K562 (cell line): Measurements from ENCODE around the gene F2RL1. TPM values are rescaled to one million over a fixed set of nuclear protein-coding genes. Genes with fewer than 3 reads are reported as not detected.

ENCODE experiments used
- ATAC-seq: fragments of 200-7000 bp; cut with Tn5 transposase; 3 replicates; pipeline ENCODE4 v1.9.1; 2020; ENCODE audit warnings: moderate library complexity
- BruUV-seq: library from RNA; stranded (reverse); fragments of 400-500 nt; replicated peaks from 2 replicates; lab custom pipeline; 2021; lab: Mats Ljungman, UMichigan
- CTCF ChIA-PET: fragments of 300-600 bp; formaldehyde crosslinking; extraction: SDS; loops from one replicate; lab custom pipeline; 2021; ENCODE audit warnings: low intra/inter-chr PET ratio; lab: Yijun Ruan, JAX
- POLR2A ChIA-PET: fragments of 300-600, 350-650 bp; sonication (Branson Sonifier 250); formaldehyde crosslinking; extraction: SDS; loops from one replicate; lab custom pipeline; 2021; ENCODE audit warnings: antibody characterized with exemption, inconsistent platforms; lab: Yijun Ruan, JAX
- DNase-seq, 4 experiments: peaks; one replicate each; pipeline versions ENCODE4 v3.0.0 to v3.0.0-alpha.2; 2011 to 2018; ENCODE audit warnings: low spot score in 3 of 4, mixed read lengths in 3 of 4; ENCODE audit errors: extremely low read depth in 1 of 4
- FAIRE-seq: peaks from 2 replicates; lab custom pipeline; 2011; peaks lifted over from hg19 to GRCh38; lab: Jason Lieb, UNC
- H2AFZ ChIP-seq: 2 replicates; pipeline ENCODE4 v1.6.0; 2011; ENCODE audit warnings: low read depth, low read length, control low read depth, inconsistent platforms
- H3K27ac ChIP-seq: fragments of 200-600 bp; 3 replicates; pipeline ENCODE4 v1.8.0; 2011; ENCODE audit warnings: low read depth, mild to moderate bottlenecking, control low read depth, inconsistent platforms, low read length, moderate library complexity, mixed read lengths; ENCODE audit errors: extremely low read depth
- H3K27me3 ChIP-seq, 2 experiments: fragments of 300-600 bp in 1 of 2; 2 replicates in 1 of 2; 3 replicates in 1 of 2; pipeline versions ENCODE4 v1.6.0 to v1.8.0; 2011; ENCODE audit warnings: inconsistent platforms in 2 of 2, low read length in 2 of 2, mild to moderate bottlenecking in 1 of 2, mixed read lengths in 1 of 2, moderate library complexity in 1 of 2; ENCODE audit not compliant: control insufficient read depth in 2 of 2, insufficient read depth in 2 of 2
- H3K36me3 ChIP-seq: fragments of 300-600 bp; 3 replicates; pipeline ENCODE4 v1.8.0; 2011; ENCODE audit warnings: mild to moderate bottlenecking, low read length, inconsistent platforms; ENCODE audit not compliant: control insufficient read depth, insufficient read depth
- H3K4me1 ChIP-seq, 2 experiments: fragments of 200-600 bp in 1 of 2; replicated peaks in 1 of 2; 2 replicates in 1 of 2; 3 replicates in 1 of 2; pipeline versions ENCODE4 v1.5.1 to v1.8.0; 2011; ENCODE audit warnings: inconsistent platforms in 2 of 2, low read length in 2 of 2, mild to moderate bottlenecking in 1 of 2, mixed read lengths in 1 of 2, moderate library complexity in 1 of 2; ENCODE audit not compliant: control insufficient read depth in 2 of 2, insufficient read depth in 2 of 2
- H3K4me2 ChIP-seq: 2 replicates; pipeline ENCODE4 v1.6.1; 2011; ENCODE audit warnings: low read length, control low read depth, inconsistent platforms, mixed read lengths; ENCODE audit not compliant: insufficient read depth
- H3K4me3 ChIP-seq: fragments of 200-600 bp; sonication (generic), shearing (Covaris generic); 2 replicates; pipeline ENCODE4 v1.5.1; 2016; ENCODE audit warnings: control low read depth, inconsistent platforms
- H3K79me2 ChIP-seq: fragments of 200-600 bp; 3 replicates; pipeline ENCODE4 v1.8.0; 2011; ENCODE audit warnings: low read length, inconsistent platforms; ENCODE audit not compliant: control insufficient read depth, insufficient read depth
- H3K9ac ChIP-seq, 2 experiments: 2 replicates each; pipeline versions ENCODE4 v1.6.0 to v1.6.1; 2011; ENCODE audit warnings: low read depth in 2 of 2, low read length in 2 of 2, control low read depth in 1 of 2, inconsistent platforms in 1 of 2, mild to moderate bottlenecking in 1 of 2, mixed read lengths in 1 of 2; ENCODE audit not compliant: insufficient read depth in 1 of 2
- H3K9me1 ChIP-seq: one replicate; pipeline ENCODE4 v1.6.0; 2011; ENCODE audit warnings: inconsistent platforms, mild to moderate bottlenecking, low read length, moderate library complexity; ENCODE audit not compliant: control insufficient read depth, insufficient read depth
- H3K9me3 ChIP-seq: replicated peaks from 2 replicates; pipeline ENCODE4 v1.5.1; 2011; ENCODE audit warnings: low read depth, low read length, inconsistent platforms; ENCODE audit not compliant: control insufficient read depth, insufficient read depth
- H4K20me1 ChIP-seq: replicated peaks from 2 replicates; pipeline ENCODE4 v1.6.1; 2011; ENCODE audit warnings: low read length, inconsistent platforms, mixed read lengths; ENCODE audit not compliant: control insufficient read depth, insufficient read depth
- FOXP4 ChIP-seq: sonication (generic); formaldehyde crosslinking; IDR thresholded peaks from 2 replicates; pipeline ENCODE4 v1.8.0; 2022; ENCODE audit warnings: mild to moderate bottlenecking, missing genetic modification reagents, borderline replicate concordance
- HLTF ChIP-seq: fragments of 450-650 bp; IDR thresholded peaks from 2 replicates; pipeline ENCODE4 v1.6.1; 2016
- NCOR1 ChIP-seq: fragments of 450-650 bp; IDR thresholded peaks from 2 replicates; pipeline ENCODE4 v1.6.1; 2016; ENCODE audit warnings: mild to moderate bottlenecking, moderate library complexity
- POLR2H ChIP-seq: IDR thresholded peaks from 2 replicates; pipeline ENCODE4 v1.6.1; 2016; ENCODE audit warnings: missing genetic modification characterization, low read depth, mild to moderate bottlenecking, control low read depth, missing compliant biosample characterization, moderate library complexity
- RBM34 ChIP-seq: fragments of 200-400 bp; formaldehyde crosslinking; IDR thresholded peaks from 2 replicates; pipeline ENCODE4 v1.6.1; 2018; ENCODE audit warnings: low read length, borderline replicate concordance; ENCODE audit not compliant: insufficient read depth
- STAT5B ChIP-seq: fragments of 250-450 bp; sonication (Bioruptor Pico); IDR thresholded peaks from 2 replicates; pipeline ENCODE4 v1.8.0; 2021; ENCODE audit warnings: mild to moderate bottlenecking, inconsistent platforms
- TCF7 ChIP-seq: sonication (generic); IDR thresholded peaks from 2 replicates; pipeline ENCODE4 v1.6.1; 2016; ENCODE audit warnings: antibody characterized with exemption, borderline replicate concordance
- U2AF1 ChIP-seq: fragments of 200-400 bp; formaldehyde crosslinking; optimal IDR thresholded peaks from 2 replicates; pipeline ENCODE3; 2017; ENCODE audit warnings: mild to moderate bottlenecking, low read depth, low read length, moderate library complexity
- ZBTB5 ChIP-seq: fragments of 450-650 bp; IDR thresholded peaks from 2 replicates; pipeline ENCODE4 v1.6.1; 2017; ENCODE audit warnings: antibody characterized with exemption
- ZNF699 ChIP-seq: fragments of 250-450 bp; sonication (Bioruptor Pico); IDR thresholded peaks from 2 replicates; pipeline ENCODE4 v1.8.0; 2021; ENCODE audit warnings: mild to moderate bottlenecking, moderate library complexity; ENCODE audit not compliant: insufficient replicate concordance
- WGBS: fragments of 100-300 bp; shearing (Covaris generic); methylation state at CpG from one replicate; pipeline ENCODE4 v1.1.6; 2016; ENCODE audit warnings: low coverage, mixed read lengths; ENCODE audit not compliant: insufficient coverage; ENCODE audit errors: missing lambda C conversion rate; 5-methylcytosine and 5-hydroxymethylcytosine counted together
- in situ Hi-C: fragments of 300-500 bp; cut with MboI; formaldehyde crosslinking; loops from 4 replicates; pipeline ENCODE4 v1.15.0; 2018; ENCODE audit warnings: inconsistent platforms, mixed read lengths
- intact Hi-C: fragments of 100-400 bp; cut with micrococcal nuclease; formaldehyde crosslinking; loops from 2 replicates; pipeline ENCODE4 v1.14.2; 2022
- polyA plus RNA-seq, 8 experiments: library from polyadenylated mRNA; depleted of rRNA in 4 of 8; stranded (reverse) in 5 of 8; unstranded in 3 of 8; fragments of >200 nt; fragmentation: Nextera tagmentation in 2 of 8; fragmentation: Illumina TruSeq in 1 of 8; extraction: Ambion mirVana in 2 of 8; extraction: Trizol in 1 of 8; gene quantifications; 2 replicates each; pipeline versions ENCODE4 v1.2.1 to v1.2.3, GENCODE V29; 2011 to 2014; ENCODE audit warnings: inconsistent platforms in 1 of 8, missing spikeins in 1 of 8
- total RNA-seq, 7 experiments: library from RNA; depleted of rRNA in 6 of 7; stranded (reverse); fragments of >200 nt in 6 of 7; fragmentation: Illumina TruSeq in 2 of 7; extraction: Trizol in 2 of 7; gene quantifications; 2 replicates each; pipeline versions ENCODE4 v1.2.1 to v1.2.3, GENCODE V29; 2011 to 2021; ENCODE audit warnings: low replicate concordance in 1 of 7

F2RL1 gene
- total and polyA plus RNA-seq, 9 of the 15 experiments (the other 6 are each of a cell fraction or from before 2014, with no cell fraction given) = 0.03 to 0.50 (median 0.27) TPM; not detected in 6

GRCh38 chr5:76845890-76846289, 27.1 kb downstream of the F2RL1 start:
- no peaks in the 10 kb centered on the region for H3K36me3 ChIP-seq
- in situ Hi-C loops (no loop called here), intact Hi-C loops (no loop called here)
- FAIRE-seq = no peak
- H3K4me3 ChIP-seq = no peak overlapping the region
- H4K20me1 ChIP-seq = no peaks in the 10 kb centered on the region
- ATAC-seq = no peak
- TF ChIP-seq STAT5B (CRISPR knock-in tag) = no peak
- no peak for TF ChIP-seq U2AF1
- TF ChIP-seq NCOR1 = no peak
- no peak for TF ChIP-seq TCF7
- no peak for TF ChIP-seq ZNF699 (CRISPR knock-in tag)
- no peak for TF ChIP-seq POLR2H
- no peak for TF ChIP-seq ZBTB5
- no peak for TF ChIP-seq HLTF
- TF ChIP-seq FOXP4 (CRISPR knock-in tag) = no peak
- no peak for TF ChIP-seq RBM34
- peaks cover 15 to 20% of the 10 kb centered on the region in 2 experiments; a peak in 4 of 5 replicates for H3K4me1 ChIP-seq
- H3K27ac ChIP-seq = no peak overlapping the region
- WGBS = 90% methylated on average over 3 of the region's 3 CpGs
- no peaks in the 10 kb centered on the region for H3K9me1 ChIP-seq
- no TSS peak for BruUV-seq
- ChIA-PET POLR2A (interaction anchor here (0.6 kb wide), 1 partner anchor 1233 kb away, joined by 3 read pairs; no protein-coding TSS in a partner anchor), CTCF (no interaction called here)
- H3K27me3 ChIP-seq = no peaks in the 10 kb centered on the region
- H3K9ac ChIP-seq = no peak overlapping the region
- H3K79me2 ChIP-seq = no peaks in the 10 kb centered on the region
- no peak overlapping the region for H3K4me2 ChIP-seq
- no peak overlapping the region for H2AFZ ChIP-seq
- no peak for DNase-seq
- H3K9me3 ChIP-seq = no peaks in the 10 kb centered on the region; the same call in 1 of the 2 replicates
